H7 (cell line): ENCODE measurements around the gene GON7. TPM values are rescaled to one million over a fixed set of nuclear protein-coding genes. Genes with fewer than 3 reads are reported as not detected.
"Not testable (repeated sequence)": the region's sequence is repeated elsewhere in the genome, so short reads cannot be mapped to it uniquely, and the experiment has no call there.

Source experiments
- DNase-seq: peaks from one replicate; pipeline ENCODE4 v3.0.0; 2012
- H3K27me3 ChIP-seq: 2 replicates; pipeline ENCODE4 v1.6.0; 2011; ENCODE audit warnings: mild to moderate bottlenecking, low read length; ENCODE audit not compliant: control insufficient read depth, insufficient read depth
- H3K36me3 ChIP-seq: replicated peaks from 2 replicates; pipeline ENCODE4 v1.5.1; 2011; ENCODE audit warnings: low read length; ENCODE audit not compliant: control insufficient read depth, insufficient read depth
- H3K4me3 ChIP-seq: 2 replicates; pipeline ENCODE4 v1.5.1; 2011; ENCODE audit warnings: low read depth, mild to moderate bottlenecking, control low read depth, low read length, moderate library complexity; ENCODE audit not compliant: insufficient read depth
- total RNA-seq: library from RNA; depleted of rRNA; stranded (reverse); fragments of >200 nt; shearing (Covaris generic); gene quantifications from 2 replicates; pipeline ENCODE4 v1.2.3, GENCODE V29; 2014; rRNA removed

The GON7 gene
- total RNA-seq, result 5.0 and 8.7 TPM in 2 replicates

GRCh38 chr14:93206793-93207467 lies at the start of gene GON7, which contains the start of gene UBR7:
Gene GON7, minus strand, starts transcription at chr14:93207065. Its CDS starts 28 bp downstream, at chr14:93207037.
Gene UBR7, plus strand, starts transcription at chr14:93207256. Its CDS starts 36 bp downstream, at chr14:93207292.
- H3K4me3 ChIP-seq, result peak within 1 kb of the TSS; percentile 91
- peak; percentile 97 for DNase-seq
- H3K36me3 ChIP-seq, result no peaks in the 10 kb centered on the region; the same call in none of the 2 replicates

GRCh38 chr14:93249128-93249831 lies 42.4 kb upstream of the GON7 start:
- DNase-seq, result no peak

More at GRCh38 chr14:93206793-93207467, at the start of gene GON7, which contains the start of gene UBR7:
- H3K27me3 ChIP-seq, result no peaks in the 10 kb centered on the region

GRCh38 chr14:93246534-93246933 lies 39.7 kb upstream of the GON7 start:
- no peaks in the 10 kb centered on the region for H3K27me3 ChIP-seq
- no peak overlapping the region for H3K4me3 ChIP-seq
- DNase-seq, result no peak
- peaks cover 16% of the 10 kb centered on the region for H3K36me3 ChIP-seq

More at GRCh38 chr14:93249128-93249831, 42.4 kb upstream of the GON7 start:
- Histone ChIP-seq H3K36me3 (peaks cover 7% of the 10 kb centered on the region), H3K27me3 (no peaks in the 10 kb centered on the region), H3K4me3 (no peak overlapping the region)

- peaks cover 15% of the 10 kb centered on the region for H3K36me3 ChIP-seq
- no peaks in the 10 kb centered on the region for H3K27me3 ChIP-seq
- no peak overlapping the region for H3K4me3 ChIP-seq
- no peak for DNase-seq
These were observed 39.0 kb upstream of the GON7 start for GRCh38 chr14:93245764-93246420.

- Histone ChIP-seq H3K4me3 (no peak overlapping the region), H3K36me3 (peaks cover 10% of the 10 kb centered on the region)
These were observed 33.8 kb upstream of the GON7 start for GRCh38 chr14:93240678-93241000.

GRCh38 chr14:93239869-93240677 lies 33.2 kb upstream of the GON7 start:
- H3K36me3 ChIP-seq, result peaks cover 9% of the 10 kb centered on the region
- no peak for DNase-seq
- H3K4me3 ChIP-seq, result no peak overlapping the region
- no peaks in the 10 kb centered on the region for H3K27me3 ChIP-seq

More at GRCh38 chr14:93240678-93241000, 33.8 kb upstream of the GON7 start:
- DNase-seq, result no peak
- no peaks in the 10 kb centered on the region for H3K27me3 ChIP-seq

- DNase-seq, result no peak
- H3K36me3 ChIP-seq, result no peaks in the 10 kb centered on the region
- H3K27me3 ChIP-seq, result no peaks in the 10 kb centered on the region
- no peak overlapping the region for H3K4me3 ChIP-seq
These were observed 27.9 kb upstream of the GON7 start for GRCh38 chr14:93234798-93235197.

- H3K4me3 ChIP-seq, DNase-seq, H3K27me3 ChIP-seq, H3K36me3 ChIP-seq: not testable (repeated sequence)
These were observed 26.2 kb upstream of the GON7 start for GRCh38 chr14:93233078-93233477.

- peak; percentile 73 for DNase-seq
- Histone ChIP-seq H3K36me3 (peaks cover 2% of the 10 kb centered on the region), H3K27me3 (no peaks in the 10 kb centered on the region), H3K4me3 (no peak overlapping the region)
These were observed 25.3 kb upstream of the GON7 start for GRCh38 chr14:93232159-93232558.

- Histone ChIP-seq H3K27me3 (no peaks in the 10 kb centered on the region), H3K4me3 (no peak overlapping the region)
- DNase-seq, result peak; percentile 54
These were observed 24.5 kb upstream of the GON7 start for GRCh38 chr14:93231129-93231979.

GRCh38 chr14:93230539-93230938 lies 23.7 kb upstream of the GON7 start:
- no peak overlapping the region for H3K4me3 ChIP-seq
- no peak for DNase-seq
- H3K27me3 ChIP-seq, result no peaks in the 10 kb centered on the region
- H3K36me3 ChIP-seq, result peaks cover 5% of the 10 kb centered on the region

More at GRCh38 chr14:93231129-93231979, 24.5 kb upstream of the GON7 start:
- peaks cover 5% of the 10 kb centered on the region for H3K36me3 ChIP-seq

- no peak overlapping the region for H3K4me3 ChIP-seq
- DNase-seq, result no peak
- peaks cover 5% of the 10 kb centered on the region for H3K36me3 ChIP-seq
- H3K27me3 ChIP-seq, result no peaks in the 10 kb centered on the region
These were observed 21.7 kb upstream of the GON7 start for GRCh38 chr14:93228550-93228949.

- Histone ChIP-seq H3K4me3 (no peak overlapping the region), H3K27me3 (no peaks in the 10 kb centered on the region), H3K36me3 (peaks cover 12% of the 10 kb centered on the region)
- DNase-seq, result no peak
These were observed 16.7 kb upstream of the GON7 start for GRCh38 chr14:93223565-93223964.
